Measurements from ENCODE around the gene LACTB. TPM values are rescaled to one million over a fixed set of nuclear protein-coding genes. Genes with fewer than 3 reads are reported as not detected.

Gene LACTB
- 1 to 10 TPM; 6.9 to 7.9 TPM for total RNA-seq

- Mint-ChIP-seq H3K4me3 (peak within 1 kb of the TSS; percentile 91), H3K27ac (peak within 1 kb of the TSS; percentile 86), H3K4me1 (peaks cover 15% of the 10 kb centered on the region), H3K36me3 (ENCODE audit: low read depth) (peaks cover 17% of the 10 kb centered on the region), H3K27me3 (peaks cover 2% of the 10 kb centered on the region), H3K9me3 (peaks cover 23% of the 10 kb centered on the region)
- peak; percentile 81 for DNase-seq
- ChIA-PET POLR2A (no interaction called here), CTCF (no interaction called here)
Measured at GRCh38 chr15:63121382-63122001, at the start of gene LACTB. Gene LACTB (plus strand): TSS chr15:63121861. CDS start chr15:63121872, 11 bp downstream.

- CTCF ChIA-PET = interaction anchor here (0.6 to 1.0 kb wide), 2 partner anchors 9 to 1585 kb away, joined by 3 to 5 read pairs; no protein-coding TSS in a partner anchor
- DNase-seq = no peak
Measured at GRCh38 chr15:63072023-63072650, 49.5 kb upstream of the LACTB start.

GRCh38 chr15:63072809-63073277 lies 48.8 kb upstream of the LACTB start:
- H3K27me3 Mint-ChIP-seq = peaks cover 8% of the 10 kb centered on the region
- H3K27ac Mint-ChIP-seq = no peak overlapping the region
- no peak for DNase-seq
- ChIA-PET POLR2A (no interaction called here), CTCF (interaction anchor here (1.0 to 1.5 kb wide), 2 partner anchors 9 to 25 kb away, joined by 5 read pairs; no protein-coding TSS in a partner anchor)
- H3K4me3 Mint-ChIP-seq = no peak overlapping the region
- H3K9me3 Mint-ChIP-seq = no peaks in the 10 kb centered on the region
- peaks cover 10% of the 10 kb centered on the region for H3K4me1 Mint-ChIP-seq
- no peaks in the 10 kb centered on the region for H3K36me3 Mint-ChIP-seq (ENCODE audit: low read depth)

More at GRCh38 chr15:63072023-63072650, 49.5 kb upstream of the LACTB start:
- Mint-ChIP-seq H3K27me3 (peaks cover 3% of the 10 kb centered on the region), H3K36me3 (ENCODE audit: low read depth) (no peaks in the 10 kb centered on the region), H3K4me1 (peaks cover 10% of the 10 kb centered on the region), H3K4me3 (no peak overlapping the region), H3K27ac (no peak overlapping the region), H3K9me3 (no peaks in the 10 kb centered on the region)
- POLR2A ChIA-PET = no interaction called here

- Mint-ChIP-seq H3K36me3 (ENCODE audit: low read depth) (no peaks in the 10 kb centered on the region), H3K4me1 (peaks cover 10% of the 10 kb centered on the region), H3K9me3 (no peaks in the 10 kb centered on the region), H3K27me3 (peaks cover 8% of the 10 kb centered on the region), H3K4me3 (no peak overlapping the region), H3K27ac (no peak overlapping the region)
- POLR2A ChIA-PET = no interaction called here
- DNase-seq = no peak
- CTCF ChIA-PET = interaction anchor here (1.5 to 2.7 kb wide), 2 partner anchors 7 to 26 kb away, joined by 5 to 10 read pairs; no protein-coding TSS in a partner anchor
Measured at GRCh38 chr15:63073497-63074172, 48.0 kb upstream of the LACTB start.

GRCh38 chr15:63075015-63075983 lies 46.4 kb upstream of the LACTB start:
- Mint-ChIP-seq H3K27ac (no peak overlapping the region), H3K9me3 (no peaks in the 10 kb centered on the region), H3K4me3 (no peak overlapping the region), H3K36me3 (ENCODE audit: low read depth) (no peaks in the 10 kb centered on the region), H3K4me1 (peaks cover 10% of the 10 kb centered on the region), H3K27me3 (peaks cover 8% of the 10 kb centered on the region)
- ChIA-PET CTCF (interaction anchor here (0.9 to 2.7 kb wide), 3 partner anchors 9 to 28 kb away, joined by 3 to 10 read pairs (median 6); no protein-coding TSS in a partner anchor), POLR2A (no interaction called here)
- no peak for DNase-seq

- CTCF ChIA-PET = interaction anchor here (0.9 to 2.7 kb wide), 3 partner anchors 10 to 29 kb away, joined by 3 to 10 read pairs (median 6); no protein-coding TSS in a partner anchor
Measured at GRCh38 chr15:63075984-63076713, 45.5 kb upstream of the LACTB start.

GRCh38 chr15:63076714-63077046 lies 45.0 kb upstream of the LACTB start:
- H3K27me3 Mint-ChIP-seq = peaks cover 8% of the 10 kb centered on the region
- no peak overlapping the region for H3K4me3 Mint-ChIP-seq
- ChIA-PET CTCF (interaction anchor here (2.7 kb wide), 1 partner anchor 10 kb away, joined by 10 read pairs; no protein-coding TSS in a partner anchor), POLR2A (no interaction called here)
- no peak for DNase-seq
- no peaks in the 10 kb centered on the region for H3K36me3 Mint-ChIP-seq (ENCODE audit: low read depth)
- no peak overlapping the region for H3K27ac Mint-ChIP-seq
- peaks cover 10% of the 10 kb centered on the region for H3K4me1 Mint-ChIP-seq
- no peaks in the 10 kb centered on the region for H3K9me3 Mint-ChIP-seq

More at GRCh38 chr15:63075984-63076713, 45.5 kb upstream of the LACTB start:
- no peak overlapping the region for H3K27ac Mint-ChIP-seq
- no peak for DNase-seq
- H3K4me3 Mint-ChIP-seq = no peak overlapping the region
- no peaks in the 10 kb centered on the region for H3K36me3 Mint-ChIP-seq (ENCODE audit: low read depth)
- peaks cover 10% of the 10 kb centered on the region for H3K4me1 Mint-ChIP-seq
- no peaks in the 10 kb centered on the region for H3K9me3 Mint-ChIP-seq
- peaks cover 8% of the 10 kb centered on the region for H3K27me3 Mint-ChIP-seq
- POLR2A ChIA-PET = no interaction called here

- ChIA-PET POLR2A (no interaction called here), CTCF (interaction anchor here (0.7 to 1.2 kb wide), 2 partner anchors 10 to 30 kb away, joined by 3 to 5 read pairs; no protein-coding TSS in a partner anchor)
- Mint-ChIP-seq H3K9me3 (no peaks in the 10 kb centered on the region), H3K27me3 (peaks cover 8% of the 10 kb centered on the region), H3K27ac (no peak overlapping the region), H3K4me3 (no peak overlapping the region), H3K36me3 (ENCODE audit: low read depth) (no peaks in the 10 kb centered on the region), H3K4me1 (peaks cover 10% of the 10 kb centered on the region)
- no peak for DNase-seq
Measured at GRCh38 chr15:63077952-63078351, 43.7 kb upstream of the LACTB start.

GRCh38 chr15:63079947-63080626 lies 41.6 kb upstream of the LACTB start:
- CTCF ChIA-PET = interaction anchor here (0.9 to 2.7 kb wide), 2 partner anchors 12 to 32 kb away, joined by 3 to 10 read pairs; no protein-coding TSS in a partner anchor
- peaks cover 8% of the 10 kb centered on the region for H3K27me3 Mint-ChIP-seq
- H3K36me3 Mint-ChIP-seq (ENCODE audit: low read depth) = no peaks in the 10 kb centered on the region
- H3K27ac Mint-ChIP-seq = no peak overlapping the region
- POLR2A ChIA-PET = interaction anchor here (0.5 kb wide), 1 partner anchor 492 kb away, joined by 3 read pairs; no protein-coding TSS in a partner anchor
- H3K9me3 Mint-ChIP-seq = no peaks in the 10 kb centered on the region
- H3K4me1 Mint-ChIP-seq = peaks cover 10% of the 10 kb centered on the region
- no peak overlapping the region for H3K4me3 Mint-ChIP-seq
- DNase-seq = no peak

GRCh38 chr15:63080634-63081250 lies 40.9 kb upstream of the LACTB start:
- H3K36me3 Mint-ChIP-seq (ENCODE audit: low read depth) = no peaks in the 10 kb centered on the region
- CTCF ChIA-PET = interaction anchor here (0.9 to 2.7 kb wide), 2 partner anchors 11 to 33 kb away, joined by 3 to 10 read pairs; no protein-coding TSS in a partner anchor
- POLR2A ChIA-PET = interaction anchor here (0.5 kb wide), 1 partner anchor 491 kb away, joined by 3 read pairs; no protein-coding TSS in a partner anchor
- no peak overlapping the region for H3K27ac Mint-ChIP-seq
- no peak for DNase-seq
- H3K4me3 Mint-ChIP-seq = no peak overlapping the region
- peaks cover 8% of the 10 kb centered on the region for H3K4me1 Mint-ChIP-seq
- peaks cover 8% of the 10 kb centered on the region for H3K27me3 Mint-ChIP-seq
- no peaks in the 10 kb centered on the region for H3K9me3 Mint-ChIP-seq

- POLR2A ChIA-PET = no interaction called here
- Mint-ChIP-seq H3K4me1 (no peaks in the 10 kb centered on the region), H3K9me3 (no peaks in the 10 kb centered on the region), H3K27ac (no peak overlapping the region), H3K27me3 (peaks cover 4% of the 10 kb centered on the region), H3K4me3 (no peak overlapping the region), H3K36me3 (ENCODE audit: low read depth) (no peaks in the 10 kb centered on the region)
- CTCF ChIA-PET = interaction anchor here (1.0 to 1.1 kb wide), 2 partner anchors 18 to 32 kb away, joined by 3 read pairs; no protein-coding TSS in a partner anchor
- DNase-seq = no peak
Measured at GRCh38 chr15:63082366-63082765, 39.3 kb upstream of the LACTB start.

Data from activated CD4-positive, alpha-beta T cell treated with anti-CD3 and anti-CD28 coated beads, Interleukin-2, amount 10 ng/mL, durations not matched to agents 7 days and 5 days (primary cell).